ENCODE measurements around the gene SYNJ2.

Gene SYNJ2

GRCh38 chr6:157987788-157988699, 6.4 kb downstream of the SYNJ2 start:
- no peak overlapping the region for H3K9ac ChIP-seq (ENCODE audit: low read length)
- no peak overlapping the region for H2AFZ ChIP-seq (ENCODE audit: low read length)
- no peak overlapping the region for H3K27ac ChIP-seq (ENCODE audit: low read length)
- no peaks in the 10 kb centered on the region for H3K9me3 ChIP-seq (replicated peaks; ENCODE audit: insufficient read depth, low read length)
- H3K9me2 ChIP-seq (replicated peaks; ENCODE audit: insufficient read depth, low read length) = no peaks in the 10 kb centered on the region
- no peaks in the 10 kb centered on the region for H3K27me3 ChIP-seq (replicated peaks; ENCODE audit: insufficient read depth, low read length)
- no peak overlapping the region for H3K4me2 ChIP-seq (ENCODE audit: low read depth, low read length)
- H3F3A ChIP-seq (ENCODE audit: insufficient read depth, low read length) = 0 out of 2 replicates have a peak, but pooled peaks cover 4% of the 10 kb centered on the region
- no peaks in the 10 kb centered on the region for H3K4me1 ChIP-seq (ENCODE audit: low read length)
- no peak overlapping the region for H3K4me3 ChIP-seq (ENCODE audit: low read length)
- H4K20me1 ChIP-seq (ENCODE audit: insufficient read depth, low read length) = no peaks in the 10 kb centered on the region
- TF ChIP-seq CTCF (IDR thresholded peaks at IDR 0.05; ENCODE audit: low read length) = no peak
- peaks cover 84% of the 10 kb centered on the region for H3K79me2 ChIP-seq (ENCODE audit: low read length)
- no peaks in the 10 kb centered on the region for H3K36me3 ChIP-seq (replicated peaks; ENCODE audit: insufficient read depth, low read length)
- DNase-seq = no peak

- H3K36me3 ChIP-seq (replicated peaks; ENCODE audit: insufficient read depth, low read length) = no peaks in the 10 kb centered on the region
- H3F3A ChIP-seq (ENCODE audit: insufficient read depth, low read length) = no peaks in the 10 kb centered on the region
- H2AFZ ChIP-seq (ENCODE audit: low read length) = no peak overlapping the region
- no peak for TF ChIP-seq CTCF (IDR thresholded peaks at IDR 0.05; ENCODE audit: low read length)
- no peak for TF ChIP-seq EZH2 (optimal IDR thresholded peaks at IDR 0.05; ENCODE audit: low read depth, low read length)
- no peak for TF ChIP-seq EZH2phosphoT487 (IDR thresholded peaks at IDR 0.05; ENCODE audit: low read length)
- no peaks in the 10 kb centered on the region for H4K20me1 ChIP-seq (ENCODE audit: insufficient read depth, low read length)
- H3K9ac ChIP-seq (ENCODE audit: low read length) = no peak overlapping the region
- peaks cover 82% of the 10 kb centered on the region for H3K79me2 ChIP-seq (ENCODE audit: low read length)
- H3K4me1 ChIP-seq (ENCODE audit: low read length) = no peaks in the 10 kb centered on the region
- no peak overlapping the region for H3K4me2 ChIP-seq (ENCODE audit: low read depth, low read length)
- no peak overlapping the region for H3K4me3 ChIP-seq (ENCODE audit: low read length)
- DNase-seq = no peak
- no peaks in the 10 kb centered on the region for H3K9me3 ChIP-seq (replicated peaks; ENCODE audit: insufficient read depth, low read length)
- H3K27ac ChIP-seq (ENCODE audit: low read length) = no peak overlapping the region
- H3K27me3 ChIP-seq (replicated peaks; ENCODE audit: insufficient read depth, low read length) = no peaks in the 10 kb centered on the region
- H3K9me2 ChIP-seq (replicated peaks; ENCODE audit: insufficient read depth, low read length) = no peaks in the 10 kb centered on the region
Measured at GRCh38 chr6:157988700-157989063, 7.0 kb downstream of the SYNJ2 start.

GRCh38 chr6:157989541-157990289, 8.1 kb downstream of the SYNJ2 start:
- H3K27me3 ChIP-seq (replicated peaks; ENCODE audit: insufficient read depth, low read length) = no peaks in the 10 kb centered on the region
- no peaks in the 10 kb centered on the region for H3K4me1 ChIP-seq (ENCODE audit: low read length)
- no peak for DNase-seq
- H3K9me2 ChIP-seq (replicated peaks; ENCODE audit: insufficient read depth, low read length) = no peaks in the 10 kb centered on the region
- no peaks in the 10 kb centered on the region for H3K9me3 ChIP-seq (replicated peaks; ENCODE audit: insufficient read depth, low read length)
- no peak overlapping the region for H2AFZ ChIP-seq (ENCODE audit: low read length)
- no peaks in the 10 kb centered on the region for H3K36me3 ChIP-seq (replicated peaks; ENCODE audit: insufficient read depth, low read length)
- H3K27ac ChIP-seq (ENCODE audit: low read length) = no peak overlapping the region
- H3K9ac ChIP-seq (ENCODE audit: low read length) = no peak overlapping the region
- peaks cover 80% of the 10 kb centered on the region for H3K79me2 ChIP-seq (ENCODE audit: low read length)
- H3K4me2 ChIP-seq (ENCODE audit: low read depth, low read length) = no peak overlapping the region
- no peaks in the 10 kb centered on the region for H4K20me1 ChIP-seq (ENCODE audit: insufficient read depth, low read length)
- TF ChIP-seq EZH2phosphoT487 (IDR thresholded peaks at IDR 0.05; ENCODE audit: low read length) = no peak
- TF ChIP-seq CTCF (IDR thresholded peaks at IDR 0.05; ENCODE audit: low read length) = no peak
- no peak for TF ChIP-seq EZH2 (optimal IDR thresholded peaks at IDR 0.05; ENCODE audit: low read depth, low read length)
- no peaks in the 10 kb centered on the region for H3F3A ChIP-seq (ENCODE audit: insufficient read depth, low read length)
- no peak overlapping the region for H3K4me3 ChIP-seq (ENCODE audit: low read length)

Data from MM.1S (cell line).